ENCODE results near the gene RAP1GDS1. TPM values are rescaled to one million over a fixed set of nuclear protein-coding genes. Genes with fewer than 3 reads are reported as not detected.
"Not testable (repeated sequence)": the region's sequence is repeated elsewhere in the genome, so short reads cannot be mapped to it uniquely, and the experiment has no call there.

RAP1GDS1 gene
- polyA plus RNA-seq, 4 donors: 21.7 to 37.5 (median 33.5) TPM

- DNase-seq (ENCODE audit: low read depth in 4 of 4, low spot score in 3 of 4): no peak
Measured at GRCh38 chr4:98476891-98477290, 215.7 kb downstream of the RAP1GDS1 start.

GRCh38 chr4:98479590-98479989 is 218.4 kb downstream of the RAP1GDS1 start:
- not testable (repeated sequence) for DNase-seq (ENCODE audit: low read depth in 4 of 4, low spot score in 3 of 4)

- DNase-seq (ENCODE audit: low read depth in 4 of 4, low spot score in 3 of 4): no peak
Measured at GRCh38 chr4:98480535-98480934, 219.4 kb downstream of the RAP1GDS1 start.

- no peak for DNase-seq (ENCODE audit: low read depth in 4 of 4, low spot score in 3 of 4)
Measured at GRCh38 chr4:98481167-98481566, 220.0 kb downstream of the RAP1GDS1 start.

GRCh38 chr4:98482503-98482846 is 221.3 kb downstream of the RAP1GDS1 start:
- no peak for DNase-seq (ENCODE audit: low read depth in 4 of 4, low spot score in 3 of 4)

- DNase-seq (ENCODE audit: low read depth in 4 of 4, low spot score in 3 of 4): no peak
Measured at GRCh38 chr4:98482847-98483806, 221.9 kb downstream of the RAP1GDS1 start.

GRCh38 chr4:98484031-98484430 is 222.8 kb downstream of the RAP1GDS1 start:
- no peak for DNase-seq (ENCODE audit: low read depth in 4 of 4, low spot score in 3 of 4)

- no peak for DNase-seq (ENCODE audit: low read depth in 4 of 4, low spot score in 3 of 4)
Measured at GRCh38 chr4:98485816-98486345, 224.7 kb downstream of the RAP1GDS1 start.

- DNase-seq (ENCODE audit: low read depth in 4 of 4, low spot score in 3 of 4): no peak
Measured at GRCh38 chr4:98490251-98490650, 229.1 kb downstream of the RAP1GDS1 start.

GRCh38 chr4:98491899-98492559 is 230.8 kb downstream of the RAP1GDS1 start:
- DNase-seq (ENCODE audit: low read depth in 4 of 4, low spot score in 3 of 4): no peak

- no peak for DNase-seq (ENCODE audit: low read depth in 4 of 4, low spot score in 3 of 4)
Measured at GRCh38 chr4:98493296-98493695, 232.1 kb downstream of the RAP1GDS1 start.

Other genes starting within 250 kb of the RAP1GDS1 start
- gene STPG2, start 117.9 kb upstream of the RAP1GDS1 start, polyA plus RNA-seq (ENCODE audit: insufficient read length in 4 of 4): under 1 TPM; 0.08 to 0.67 (median 0.48) TPM

All from left renal pelvis (tissue), 4 donors.